Activated T-cell treated with anti-CD3 and anti-CD28 coated beads, Interleukin-2, amount 50 U/mL, for 24 hours (primary cell): ENCODE results near the gene RPL13A.

Experiments used
- DNase-seq: peaks from one replicate; pipeline ENCODE4 v3.0.0-alpha.2; 2020
- H3K27ac Mint-ChIP-seq: 2 replicates; pipeline ENCODE4 v1.8.0; 2020; ENCODE audit warnings: mild to moderate bottlenecking, mixed read lengths
- H3K27me3 Mint-ChIP-seq: 2 replicates; pipeline ENCODE4 v1.8.0; 2020; ENCODE audit warnings: mixed read lengths
- H3K36me3 Mint-ChIP-seq: 2 replicates; pipeline ENCODE4 v1.8.0; 2020; ENCODE audit warnings: low read depth, mixed read lengths
- H3K4me1 Mint-ChIP-seq: 2 replicates; pipeline ENCODE4 v1.8.0; 2020; ENCODE audit warnings: low read depth, mixed read lengths
- H3K4me3 Mint-ChIP-seq: 2 replicates; pipeline ENCODE4 v1.8.0; 2020; ENCODE audit warnings: mild to moderate bottlenecking, moderate library complexity, mixed read lengths
- H3K9me3 Mint-ChIP-seq: 2 replicates; pipeline ENCODE4 v1.8.0; 2020; ENCODE audit warnings: mixed read lengths

Gene RPL13A

DNA sequence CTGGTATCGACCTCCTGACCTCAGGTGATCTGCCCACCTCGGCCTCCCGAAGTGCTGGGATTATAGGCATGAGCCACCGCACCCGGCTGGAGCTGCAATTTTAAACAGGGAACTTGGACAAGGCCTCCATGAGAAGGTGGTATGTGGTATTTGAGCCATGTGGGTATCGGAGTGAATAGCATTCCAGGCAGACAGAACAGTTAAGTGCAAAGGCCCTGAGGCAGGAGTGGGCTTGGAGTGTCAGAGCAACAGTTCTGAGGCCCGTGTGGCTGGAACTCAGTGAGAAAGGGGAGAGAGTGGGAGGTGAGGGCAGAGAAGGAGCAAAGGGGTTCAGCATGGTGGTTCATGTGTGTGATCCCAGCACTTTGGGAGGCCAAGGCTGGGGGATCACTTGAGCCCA is 43.3 kb downstream of the RPL13A start:
- Mint-ChIP-seq H3K4me1 (peaks cover 37% of the 10 kb centered on the region), H3K27ac (no peak overlapping the region), H3K27me3 (no peaks in the 10 kb centered on the region), H3K36me3 (no peaks in the 10 kb centered on the region), H3K4me3 (no peak overlapping the region), H3K9me3 (no peaks in the 10 kb centered on the region)
- no peak for DNase-seq

DNA sequence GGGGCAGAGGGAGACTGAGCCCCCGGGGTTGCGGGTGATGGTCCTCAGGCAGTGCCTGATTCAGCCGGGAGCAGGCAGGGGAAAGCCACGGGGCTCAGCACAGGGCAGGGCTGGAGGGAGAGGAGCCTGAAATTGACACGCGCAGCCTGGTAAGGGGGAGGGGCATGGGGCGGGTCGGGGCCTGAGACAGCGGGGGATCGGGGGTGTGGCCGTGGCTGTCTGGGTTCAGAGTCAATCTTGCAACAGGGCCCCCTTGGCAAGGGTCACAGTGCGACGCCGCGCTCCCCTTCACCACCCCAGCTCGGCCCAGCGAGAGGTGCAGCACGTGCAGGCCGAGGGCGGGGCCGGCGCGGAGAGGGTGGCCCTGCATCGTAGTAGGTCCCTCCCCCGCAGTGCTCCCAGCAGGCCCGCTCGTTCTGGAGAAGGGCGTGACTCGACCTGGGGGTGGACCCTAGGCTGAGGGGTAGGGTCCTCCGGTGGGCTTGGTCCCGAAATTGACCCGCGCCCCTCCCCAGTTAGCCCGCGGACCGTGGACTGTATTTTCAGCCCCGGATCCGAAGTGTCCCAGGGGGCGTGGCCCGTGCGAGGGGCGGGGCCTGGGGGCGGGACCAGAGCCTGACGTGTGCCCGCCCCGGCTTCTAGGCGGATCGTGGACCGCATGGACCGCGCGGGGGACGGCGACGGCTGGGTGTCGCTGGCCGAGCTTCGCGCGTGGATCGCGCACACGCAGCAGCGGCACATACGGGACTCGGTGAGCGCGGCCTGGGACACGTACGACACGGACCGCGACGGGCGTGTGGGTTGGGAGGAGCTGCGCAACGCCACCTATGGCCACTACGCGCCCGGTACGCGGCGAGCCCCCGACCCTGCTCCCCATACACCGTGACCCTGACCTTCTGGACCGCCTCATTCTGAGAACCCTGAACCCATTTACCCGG is 46.4 kb downstream of the RPL13A start:
- peak; percentile 95 for DNase-seq
- no peaks in the 10 kb centered on the region for H3K27me3 Mint-ChIP-seq
- H3K4me1 Mint-ChIP-seq, result peaks cover 23% of the 10 kb centered on the region
- no peaks in the 10 kb centered on the region for H3K9me3 Mint-ChIP-seq
- no peaks in the 10 kb centered on the region for H3K36me3 Mint-ChIP-seq
- peak overlapping the region; percentile 78 for H3K27ac Mint-ChIP-seq
- peak overlapping the region; percentile 79 for H3K4me3 Mint-ChIP-seq

DNA sequence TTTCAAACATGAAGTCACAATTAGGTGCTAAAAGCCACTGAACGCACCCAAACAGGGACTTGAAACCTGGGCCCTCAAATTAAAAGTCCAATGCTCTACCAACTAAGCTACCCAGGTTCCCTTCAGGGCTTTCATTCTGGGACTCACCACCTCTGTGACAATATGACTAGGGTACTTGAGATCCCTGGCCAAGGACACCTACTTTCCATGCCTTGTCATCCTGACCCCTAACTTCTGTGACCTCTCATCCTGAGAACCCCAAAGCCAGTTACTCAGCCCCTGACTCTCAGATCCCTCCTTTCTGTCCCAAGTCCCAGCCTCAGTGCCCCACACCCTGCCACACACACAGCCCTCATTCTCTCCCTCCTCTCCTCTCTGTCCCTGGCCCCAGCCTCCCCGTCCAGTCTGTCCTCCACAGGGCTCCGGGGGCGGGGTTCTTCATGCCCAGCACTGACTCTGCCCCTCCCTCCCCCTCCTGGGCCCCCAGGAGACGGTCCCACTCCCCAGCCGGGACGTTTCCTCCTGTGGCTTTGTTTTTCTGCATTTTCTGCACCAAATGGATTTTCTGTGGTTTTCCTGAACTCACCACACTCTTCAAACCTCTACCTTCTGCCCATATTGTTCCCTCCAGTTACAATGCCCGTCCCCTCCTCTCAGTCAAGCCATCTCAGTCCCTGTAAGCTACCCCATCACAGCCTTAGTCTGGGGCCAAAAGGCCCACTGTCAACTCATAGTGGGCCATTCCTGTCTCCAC is 47.4 kb downstream of the RPL13A start:
- Mint-ChIP-seq H3K4me3 (peak overlapping the region; percentile 79), H3K36me3 (no peaks in the 10 kb centered on the region), H3K27me3 (no peaks in the 10 kb centered on the region), H3K9me3 (no peaks in the 10 kb centered on the region), H3K27ac (peak overlapping the region; percentile 87), H3K4me1 (peaks cover 23% of the 10 kb centered on the region)
- DNase-seq, result no peak

GRCh38 chr19:49536921-49537462 is 49.6 kb downstream of the RPL13A start:
- no peaks in the 10 kb centered on the region for H3K27me3 Mint-ChIP-seq
- no peak overlapping the region for H3K27ac Mint-ChIP-seq
- H3K36me3 Mint-ChIP-seq, result no peaks in the 10 kb centered on the region
- H3K4me1 Mint-ChIP-seq, result peaks cover 25% of the 10 kb centered on the region
- no peak for DNase-seq
- H3K4me3 Mint-ChIP-seq, result no peak overlapping the region
- no peaks in the 10 kb centered on the region for H3K9me3 Mint-ChIP-seq

GRCh38 chr19:49538643-49539042 is 51.2 kb downstream of the RPL13A start:
- Mint-ChIP-seq H3K27ac (no peak overlapping the region), H3K9me3 (no peaks in the 10 kb centered on the region), H3K36me3 (no peaks in the 10 kb centered on the region), H3K4me1 (peaks cover 17% of the 10 kb centered on the region), H3K4me3 (no peak overlapping the region), H3K27me3 (no peaks in the 10 kb centered on the region)
- DNase-seq, result no peak

GRCh38 chr19:49539192-49539952 is 52.0 kb downstream of the RPL13A start:
- H3K36me3 Mint-ChIP-seq, result no peaks in the 10 kb centered on the region
- H3K4me1 Mint-ChIP-seq, result peaks cover 16% of the 10 kb centered on the region
- H3K27ac Mint-ChIP-seq, result no peak overlapping the region
- no peak overlapping the region for H3K4me3 Mint-ChIP-seq
- no peak for DNase-seq
- H3K27me3 Mint-ChIP-seq, result no peaks in the 10 kb centered on the region
- H3K9me3 Mint-ChIP-seq, result no peaks in the 10 kb centered on the region
